Activated CD4-positive, alpha-beta memory T cell treated with anti-CD3 and anti-CD28 coated beads for 36 hours (primary cell): ENCODE measurements around the gene RAET1G. TPM values are rescaled to one million over a fixed set of nuclear protein-coding genes. Genes with fewer than 3 reads are reported as not detected.
A peak's percentile ranks its signal among the peaks of the same experiment; 100 is the strongest.

Experiments used
- CTCF ChIA-PET: fragments of 350-600 bp; sonication (Branson Sonifier 250); formaldehyde crosslinking; loops from one replicate; lab custom pipeline; 2021; ENCODE audit warnings: antibody characterized with exemption, inconsistent platforms; lab: Charles Lee
- POLR2A ChIA-PET: fragments of 350-600 bp; sonication (Branson Sonifier 250); formaldehyde crosslinking; loops from one replicate; lab custom pipeline; 2021; ENCODE audit warnings: antibody characterized with exemption; lab: Charles Lee
- DNase-seq: peaks from one replicate; pipeline ENCODE4 v3.0.0-alpha.2; 2020
- H3K27ac Mint-ChIP-seq: one replicate; pipeline ENCODE4 v1.8.0; 2021; ENCODE audit warnings: mixed read lengths
- H3K27me3 Mint-ChIP-seq: one replicate; pipeline ENCODE4 v1.8.0; 2021; ENCODE audit warnings: mixed read lengths
- H3K36me3 Mint-ChIP-seq: one replicate; pipeline ENCODE4 v1.8.0; 2021; ENCODE audit warnings: mixed read lengths
- H3K4me1 Mint-ChIP-seq: one replicate; pipeline ENCODE4 v1.8.0; 2021; ENCODE audit warnings: low read depth, mixed read lengths
- H3K4me3 Mint-ChIP-seq: one replicate; pipeline ENCODE4 v1.8.0; 2021; ENCODE audit warnings: mild to moderate bottlenecking, mixed read lengths
- H3K9me3 Mint-ChIP-seq: one replicate; pipeline ENCODE4 v1.8.0; 2021; ENCODE audit warnings: mixed read lengths
- intact Hi-C: fragments of 100-400 bp; cut with micrococcal nuclease; formaldehyde crosslinking; loops from one replicate; pipeline ENCODE4 v1.15.1; 2023
- total RNA-seq, 2 experiments: library from RNA; stranded (reverse); gene quantifications; one replicate each; pipeline ENCODE4 v1.2.3, GENCODE V29; 2021

Gene RAET1G
- total RNA-seq, 2 experiments from 2014 or later: not detected

GRCh38 chr6:149905911-149906371 is 17.0 kb downstream of the RAET1G start:
- intact Hi-C loops: no loop called here
- ChIA-PET POLR2A (no interaction called here), CTCF (interaction anchor here (0.8 kb wide), 1 partner anchor 21 kb away, joined by 3 read pairs; no protein-coding TSS in a partner anchor)
- peaks cover 22% of the 10 kb centered on the region for H3K9me3 Mint-ChIP-seq
- no peak for DNase-seq
- peaks cover 5% of the 10 kb centered on the region for H3K36me3 Mint-ChIP-seq
- H3K27me3 Mint-ChIP-seq: peaks cover 7% of the 10 kb centered on the region
- no peaks in the 10 kb centered on the region for H3K4me1 Mint-ChIP-seq
- no peak overlapping the region for H3K4me3 Mint-ChIP-seq
- H3K27ac Mint-ChIP-seq: no peak overlapping the region

- DNase-seq: no peak
- ChIA-PET POLR2A (no interaction called here), CTCF (no interaction called here)
- no peak overlapping the region for H3K27ac Mint-ChIP-seq
- no peak overlapping the region for H3K4me3 Mint-ChIP-seq
- H3K36me3 Mint-ChIP-seq: peaks cover 5% of the 10 kb centered on the region
- H3K9me3 Mint-ChIP-seq: peaks cover 22% of the 10 kb centered on the region
- H3K27me3 Mint-ChIP-seq: peaks cover 7% of the 10 kb centered on the region
- no peaks in the 10 kb centered on the region for H3K4me1 Mint-ChIP-seq
- intact Hi-C loops: no loop called here
Measured at GRCh38 chr6:149905371-149905910, 17.5 kb downstream of the RAET1G start.

GRCh38 chr6:149904661-149905370 is 18.1 kb downstream of the RAET1G start:
- Mint-ChIP-seq H3K27me3 (peaks cover 7% of the 10 kb centered on the region), H3K4me1 (no peaks in the 10 kb centered on the region), H3K27ac (no peak overlapping the region), H3K4me3 (no peak overlapping the region), H3K9me3 (peaks cover 22% of the 10 kb centered on the region), H3K36me3 (peaks cover 5% of the 10 kb centered on the region)
- POLR2A ChIA-PET: no interaction called here
- CTCF ChIA-PET: interaction anchor here (0.9 kb wide), 1 partner anchor 10 kb away, joined by 3 read pairs; no protein-coding TSS in a partner anchor
- intact Hi-C loops: no loop called here
- DNase-seq: no peak

- ChIA-PET CTCF (interaction anchor here (0.9 kb wide), 1 partner anchor 10 kb away, joined by 3 read pairs; no protein-coding TSS in a partner anchor), POLR2A (no interaction called here)
- no peak for DNase-seq
- Mint-ChIP-seq H3K27me3 (peaks cover 7% of the 10 kb centered on the region), H3K9me3 (peaks cover 18% of the 10 kb centered on the region), H3K4me1 (no peaks in the 10 kb centered on the region), H3K27ac (no peak overlapping the region), H3K4me3 (no peak overlapping the region), H3K36me3 (peaks cover 5% of the 10 kb centered on the region)
- intact Hi-C loops: no loop called here
Measured at GRCh38 chr6:149903938-149904611, 18.8 kb downstream of the RAET1G start.

GRCh38 chr6:149901444-149902140 is 21.3 kb downstream of the RAET1G start:
- DNase-seq: no peak
- no peaks in the 10 kb centered on the region for H3K9me3 Mint-ChIP-seq
- H3K27me3 Mint-ChIP-seq: peaks cover 5% of the 10 kb centered on the region
- peaks cover 7% of the 10 kb centered on the region for H3K4me1 Mint-ChIP-seq
- no peak overlapping the region for H3K27ac Mint-ChIP-seq
- intact Hi-C loops: no loop called here
- no peak overlapping the region for H3K4me3 Mint-ChIP-seq
- CTCF ChIA-PET: no interaction called here
- POLR2A ChIA-PET: no interaction called here
- H3K36me3 Mint-ChIP-seq: no peaks in the 10 kb centered on the region

GRCh38 chr6:149900620-149901443 is 22.1 kb downstream of the RAET1G start:
- Mint-ChIP-seq H3K27ac (no peak overlapping the region), H3K4me3 (no peak overlapping the region), H3K9me3 (no peaks in the 10 kb centered on the region), H3K4me1 (peaks cover 15% of the 10 kb centered on the region), H3K36me3 (no peaks in the 10 kb centered on the region), H3K27me3 (peaks cover 5% of the 10 kb centered on the region)
- ChIA-PET POLR2A (no interaction called here), CTCF (no interaction called here)
- DNase-seq: no peak
- intact Hi-C loops: no loop called here

GRCh38 chr6:149899926-149900619 is 22.8 kb downstream of the RAET1G start:
- Mint-ChIP-seq H3K27me3 (peaks cover 5% of the 10 kb centered on the region), H3K36me3 (no peaks in the 10 kb centered on the region), H3K4me1 (peaks cover 18% of the 10 kb centered on the region), H3K27ac (no peak overlapping the region), H3K9me3 (no peaks in the 10 kb centered on the region), H3K4me3 (no peak overlapping the region)
- ChIA-PET POLR2A (no interaction called here), CTCF (no interaction called here)
- intact Hi-C loops: no loop called here
- DNase-seq: no peak

GRCh38 chr6:149899486-149899885 is 23.4 kb downstream of the RAET1G start:
- Mint-ChIP-seq H3K4me1 (peaks cover 18% of the 10 kb centered on the region), H3K27me3 (peaks cover 2% of the 10 kb centered on the region), H3K36me3 (no peaks in the 10 kb centered on the region), H3K9me3 (no peaks in the 10 kb centered on the region), H3K27ac (no peak overlapping the region), H3K4me3 (no peak overlapping the region)
- POLR2A ChIA-PET: no interaction called here
- CTCF ChIA-PET: no interaction called here
- DNase-seq: no peak
- intact Hi-C loops: no loop called here

GRCh38 chr6:149898966-149899365 is 24.0 kb downstream of the RAET1G start:
- H3K27me3 Mint-ChIP-seq: peaks cover 2% of the 10 kb centered on the region
- intact Hi-C loops: no loop called here
- no peaks in the 10 kb centered on the region for H3K36me3 Mint-ChIP-seq
- H3K4me3 Mint-ChIP-seq: no peak overlapping the region
- peaks cover 18% of the 10 kb centered on the region for H3K4me1 Mint-ChIP-seq
- DNase-seq: no peak
- POLR2A ChIA-PET: no interaction called here
- H3K9me3 Mint-ChIP-seq: no peaks in the 10 kb centered on the region
- H3K27ac Mint-ChIP-seq: no peak overlapping the region
- CTCF ChIA-PET: no interaction called here

- Mint-ChIP-seq H3K27me3 (peaks cover 1% of the 10 kb centered on the region), H3K36me3 (no peaks in the 10 kb centered on the region), H3K4me3 (peak within 1 kb of the TSS; percentile 13), H3K4me1 (peaks cover 18% of the 10 kb centered on the region), H3K9me3 (no peaks in the 10 kb centered on the region), H3K27ac (no peak within 1 kb of the TSS)
- DNase-seq: no peak
- intact Hi-C loops: no loop called here
- ChIA-PET CTCF (no interaction called here), POLR2A (no interaction called here)
Measured at GRCh38 chr6:149897855-149898744, 24.8 kb downstream of the RAET1G start, which contains the start of gene RAET1E. Gene RAET1E, minus strand, starts transcription at chr6:149898113. Its CDS starts 7,212 bp downstream, at chr6:149890901.
